GM10847 (cell line): ENCODE data around the gene OR2T33.

Experiments used
- POLR2A ChIP-seq: IDR thresholded peaks from 2 replicates; pipeline ENCODE4 v1.6.1; 2011; ENCODE audit not compliant: insufficient read length; ENCODE audit errors: extremely low read depth

The OR2T33 gene

GRCh38 chr1:248277876-248278275 lies at the start of gene OR2T33:
Gene OR2T33, minus strand, starts transcription at chr1:248277976. Its CDS starts 4,162 bp downstream, at chr1:248273814.
- no peak for TF ChIP-seq POLR2A

GRCh38 chr1:248324468-248324867 lies 46.7 kb upstream of the OR2T33 start, which contains the start of gene OR2M7:
Gene OR2M7, minus strand, starts transcription at chr1:248324568. Its CDS starts 0 bp downstream, at chr1:248324568.
- TF ChIP-seq POLR2A: no peak

- no peak for TF ChIP-seq POLR2A
Observed at GRCh38 chr1:248316796-248317195, 39.0 kb upstream of the OR2T33 start.

- TF ChIP-seq POLR2A: no peak
Observed at GRCh38 chr1:248306103-248306502, 28.3 kb upstream of the OR2T33 start.

GRCh38 chr1:248303324-248303723 lies 25.5 kb upstream of the OR2T33 start, which contains the start of gene OR2T12:
Gene OR2T12, minus strand, starts transcription at chr1:248303424. Its CDS starts 7,846 bp downstream, at chr1:248295578.
- no peak for TF ChIP-seq POLR2A

- no peak for TF ChIP-seq POLR2A
Observed at GRCh38 chr1:248288391-248288790, 10.6 kb upstream of the OR2T33 start.

- TF ChIP-seq POLR2A: no peak
Observed at GRCh38 chr1:248268178-248268577, 9.6 kb downstream of the OR2T33 start.

GRCh38 chr1:248243204-248243603 lies 34.6 kb downstream of the OR2T33 start:
- no peak for TF ChIP-seq POLR2A

GRCh38 chr1:248239478-248239877 lies 38.3 kb downstream of the OR2T33 start:
- TF ChIP-seq POLR2A: no peak

- TF ChIP-seq POLR2A: no peak
Observed at GRCh38 chr1:248231117-248231516, 46.7 kb downstream of the OR2T33 start, which contains the start of gene OR2M4. Gene OR2M4, plus strand, starts transcription at chr1:248231417. Its CDS starts 7,512 bp downstream, at chr1:248238929.

GRCh38 chr1:248229360-248229908 lies 48.3 kb downstream of the OR2T33 start:
- no peak for TF ChIP-seq POLR2A

- TF ChIP-seq POLR2A: no peak
Observed at GRCh38 chr1:248225537-248225936, 52.2 kb downstream of the OR2T33 start.
